Measurements from ENCODE around the gene MAPK11. TPM values are rescaled to one million over a fixed set of nuclear protein-coding genes. Genes with fewer than 3 reads are reported as not detected.

MAPK11 gene
- total and polyA plus RNA-seq, 10 of the 15 experiments (the other 5 are each of a cell fraction or from before 2014, with no cell fraction given): 0.05 to 12.8 (median 3.7) TPM

DNA sequence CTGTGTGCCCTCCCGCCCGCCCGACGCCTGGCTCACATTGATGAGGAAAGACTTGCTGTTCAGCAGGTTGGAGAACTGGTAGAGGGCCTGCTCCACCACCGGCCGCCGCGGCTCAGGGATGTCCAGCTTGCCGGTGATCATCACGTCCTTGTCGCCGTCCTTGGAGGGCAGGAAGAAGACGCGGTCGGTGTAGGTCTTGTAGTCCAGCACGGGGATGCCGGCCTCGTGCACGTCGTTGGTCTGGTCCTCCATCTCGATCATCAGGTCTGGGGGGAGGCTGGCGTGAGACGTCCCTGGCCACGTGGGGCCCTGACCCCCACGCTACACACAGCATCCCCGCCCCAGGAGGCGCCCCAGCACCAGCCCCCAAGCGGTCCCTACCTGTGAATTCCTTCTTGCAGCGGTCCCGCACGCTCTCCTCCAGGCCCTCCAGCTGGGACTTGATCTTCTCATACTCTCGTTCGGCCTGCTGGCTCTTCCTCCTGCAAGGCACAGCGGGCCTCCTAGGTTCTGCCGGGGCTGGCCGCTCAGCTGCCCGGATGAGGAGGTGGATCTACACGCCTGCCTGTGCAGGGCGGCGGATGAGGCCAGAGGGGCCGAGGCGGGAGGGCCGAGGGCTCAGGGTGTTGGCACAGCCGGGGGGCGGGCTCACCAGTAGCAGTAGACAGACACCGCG is 10.7 kb upstream of the MAPK11 start (continued):
- TF ChIP-seq, protein P1, sequence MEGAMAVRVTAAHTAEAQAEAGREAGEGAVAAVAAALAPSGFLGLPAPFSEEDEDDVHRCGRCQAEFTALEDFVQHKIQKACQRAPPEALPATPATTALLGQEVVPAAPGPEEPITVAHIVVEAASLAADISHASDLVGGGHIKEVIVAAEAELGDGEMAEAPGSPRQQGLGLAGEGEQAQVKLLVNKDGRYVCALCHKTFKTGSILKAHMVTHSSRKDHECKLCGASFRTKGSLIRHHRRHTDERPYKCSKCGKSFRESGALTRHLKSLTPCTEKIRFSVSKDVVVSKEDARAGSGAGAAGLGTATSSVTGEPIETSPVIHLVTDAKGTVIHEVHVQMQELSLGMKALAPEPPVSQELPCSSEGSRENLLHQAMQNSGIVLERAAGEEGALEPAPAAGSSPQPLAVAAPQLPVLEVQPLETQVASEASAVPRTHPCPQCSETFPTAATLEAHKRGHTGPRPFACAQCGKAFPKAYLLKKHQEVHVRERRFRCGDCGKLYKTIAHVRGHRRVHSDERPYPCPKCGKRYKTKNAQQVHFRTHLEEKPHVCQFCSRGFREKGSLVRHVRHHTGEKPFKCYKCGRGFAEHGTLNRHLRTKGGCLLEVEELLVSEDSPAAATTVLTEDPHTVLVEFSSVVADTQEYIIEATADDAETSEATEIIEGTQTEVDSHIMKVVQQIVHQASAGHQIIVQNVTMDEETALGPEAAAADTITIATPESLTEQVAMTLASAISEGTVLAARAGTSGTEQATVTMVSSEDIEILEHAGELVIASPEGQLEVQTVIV (IDR thresholded peaks at IDR 0.05; ENCODE audit: borderline replicate concordance, partially characterized antibody): no peak

DNA sequence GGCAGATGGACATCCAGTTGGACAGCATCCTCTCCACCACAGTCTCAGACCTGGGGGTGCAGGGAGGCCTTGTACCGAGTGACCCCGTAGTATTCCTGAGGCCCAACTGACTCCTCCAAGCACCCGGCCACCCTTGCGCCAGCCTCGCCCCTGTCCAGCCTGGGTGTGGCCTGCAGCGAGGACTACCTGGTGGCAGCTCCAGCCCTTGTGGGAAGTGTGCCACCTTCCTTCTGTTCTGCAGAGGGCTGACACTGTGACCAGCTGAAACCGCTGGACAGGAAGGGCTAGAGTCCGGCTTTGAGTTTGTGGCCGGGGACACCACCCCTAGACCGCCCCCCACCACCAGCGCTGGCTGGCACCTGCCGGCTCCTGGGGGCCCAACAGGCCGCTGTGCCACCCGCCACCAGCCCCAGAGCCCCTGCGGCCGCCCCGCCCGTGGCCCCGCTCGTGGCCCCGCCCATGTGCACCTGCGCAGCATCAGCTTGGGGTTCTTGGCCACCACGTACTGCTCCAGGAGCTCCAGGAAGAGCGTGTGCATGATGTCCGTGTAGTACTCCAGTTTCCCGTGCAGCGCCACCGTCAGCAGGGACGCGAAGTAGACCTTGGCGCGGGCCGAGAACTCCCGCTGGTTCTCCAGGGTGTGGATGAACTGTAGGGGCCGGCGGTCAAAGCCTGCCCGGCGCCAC is 10.0 kb upstream of the MAPK11 start:
- no peaks in the 10 kb centered on the region for H4K20me1 ChIP-seq (ENCODE audit: control insufficient read depth, insufficient read depth)
- H3K27ac ChIP-seq (ENCODE audit: control insufficient read depth, insufficient read depth): no peak overlapping the region
- no peak for TF ChIP-seq SREBF1 (IDR thresholded peaks at IDR 0.05; ENCODE audit: low read length)
- no peak for TF ChIP-seq CBX5 (IDR thresholded peaks at IDR 0.05; ENCODE audit: low read depth)
- H3K27me3 ChIP-seq (replicated peaks in 1 of 2; ENCODE audit: control insufficient read depth in 2 of 2, insufficient read depth in 2 of 2, low read length in 1 of 2): no peaks in the 10 kb centered on the region
- H2AFZ ChIP-seq (ENCODE audit: control insufficient read depth, low read depth, low read length): no peak overlapping the region
- DNase-seq (ENCODE audit: low read depth, low spot score) (no peak), ATAC-seq (no peak), FAIRE-seq (no peak)
- no peak overlapping the region for H3K9ac ChIP-seq (ENCODE audit: control insufficient read depth, insufficient read depth, low read length)
- no peak overlapping the region for H3K4me3 ChIP-seq
- ChIA-PET SMC1A (ENCODE audit: uncharacterized antibody, unreplicated experiment) (no interaction called here), POLR2A (no interaction called here), RAD21 (ENCODE audit: unreplicated experiment) (interaction anchor here (0.6 to 0.9 kb wide), 2 partner anchors 26 to 35 kb away, joined by 3 read pairs; no protein-coding TSS in a partner anchor), CTCF (interaction anchor here (1.6 kb wide), 1 partner anchor 46 kb away, joined by 3 read pairs; no protein-coding TSS in a partner anchor)
- no peak overlapping the region for H3K4me2 ChIP-seq (ENCODE audit: control insufficient read depth, insufficient read depth)
- H3K36me3 ChIP-seq (ENCODE audit: control insufficient read depth in 2 of 2, insufficient read depth in 2 of 2, low read length in 1 of 2): peaks cover 0 to 45% of the 10 kb centered on the region in 2 experiments; a peak in 3 of 4 replicates
- WGBS (ENCODE audit: insufficient coverage, insufficient replicate concordance, low lambda C conversion rate, missing lambda C conversion rate): 89% methylated on average over 13 of the region's 38 CpGs
- H3K9me3 ChIP-seq (replicated peaks; ENCODE audit: control insufficient read depth, insufficient read depth, low read length): no peaks in the 10 kb centered on the region
- no peaks in the 10 kb centered on the region for H3K4me1 ChIP-seq (ENCODE audit: control insufficient read depth, insufficient read depth, low read length)
- intact Hi-C loops (cut with micrococcal nuclease; ENCODE audit: unreplicated experiment) (no loop called here), in situ Hi-C loops (cut with MboI) (no loop called here)
- no peaks in the 10 kb centered on the region for H3K79me2 ChIP-seq (ENCODE audit: control insufficient read depth, insufficient read depth, low read length)
- BruUV-seq (replicated peaks): no TSS peak

Measured in GM12878 (cell line).